Psoas muscle (tissue), 8 donors: Measurements from ENCODE around the gene NEDD4. TPM values are rescaled to one million over a fixed set of nuclear protein-coding genes. Genes with fewer than 3 reads are reported as not detected.

Source experiments
- ATAC-seq, 4 donors: fragments of 200-7000 bp; cut with Tn5 transposase; one replicate each; pipeline ENCODE4 v1.9.1; 2020; ENCODE audit warnings: moderate library complexity in 3 of 4, mild to moderate bottlenecking in 2 of 4
- DNase-seq, 2 donors: peaks; one replicate each; pipeline ENCODE4 v3.0.0-alpha.2; 2020
- H3K27ac ChIP-seq: fragments of 200-600 bp; one replicate; pipeline ENCODE4 v1.8.0; 2022
- H3K27me3 ChIP-seq, 3 donors: fragments of 200-600 bp in 1 of 3; one replicate each; pipeline versions ENCODE4 v1.6.1 to v1.8.0; 2013 to 2022; ENCODE audit warnings: low read length in 2 of 3, mild to moderate bottlenecking in 2 of 3, moderate library complexity in 1 of 3; ENCODE audit not compliant: insufficient read depth in 3 of 3
- H3K36me3 ChIP-seq, 2 donors: fragments of 200-600 bp in 1 of 2; one replicate each; pipeline versions ENCODE4 v1.6.1 to v1.8.0; 2013 to 2022; ENCODE audit warnings: low read depth in 1 of 2, mild to moderate bottlenecking in 1 of 2, moderate library complexity in 1 of 2; ENCODE audit not compliant: insufficient read depth in 1 of 2
- H3K4me1 ChIP-seq: fragments of 200-600 bp; one replicate; pipeline ENCODE4 v1.8.0; 2022
- H3K4me3 ChIP-seq: fragments of 200-600 bp; one replicate; pipeline ENCODE4 v1.8.0; 2022; ENCODE audit warnings: mild to moderate bottlenecking
- H3K9me3 ChIP-seq: fragments of 200-600 bp; one replicate; pipeline ENCODE4 v1.8.0; 2022
- WGBS, 3 donors: extraction: QIAGEN DNeasy Blood & Tissue Kit; methylation state at CpG; one replicate each; pipeline versions ENCODE4 v1.1.6 to v1.1.7; 2013; 5-methylcytosine and 5-hydroxymethylcytosine counted together
- intact Hi-C, 2 donors: fragments of 100-400 bp; cut with DNase I; formaldehyde crosslinking; loops; one replicate each; pipeline versions ENCODE4 v1.11.0 to v1.14.2; 2022
- polyA plus RNA-seq, 3 donors: library from polyadenylated mRNA; stranded (reverse); fragments of 200-250 nt; gene quantifications; one replicate each; pipeline ENCODE4 v1.2.3, GENCODE V29; 2013
- total RNA-seq, 4 donors: library from RNA; stranded (reverse); fragmentation: NEBNext Ultra II Directional in 2 of 4; extraction: Animal tissue kit (Norgen Biotek cat#: 25700) in 2 of 4; gene quantifications; one replicate each; pipeline versions ENCODE4 v1.2.1 to v1.2.4, GENCODE V29; 2021 to 2023
- TF ChIP-seq, protein P1 (sequence below): fragments of 200-600 bp; IDR thresholded peaks from one replicate; pipeline ENCODE4 v1.8.0; 2022; ENCODE audit warnings: antibody characterized with exemption
- donor health status: healthy with polysubstance abuse.
- donor health status: DM: no; HTN: no; CAD: no; lungs with moderate emphysema.
- donor health status: Bipolar disorder and iron deficiency.
- donor health status: healthy.
- donor health status: DM: yes; HTN: yes; CAD: no.
- donor health status: DM: no; HTN: no; CAD: no.
- donor health status: DM: no; HTN: no; CAD: no.
- donor health status: DM: yes; HTN: yes; CAD: no.

NEDD4 gene
- total and polyA plus RNA-seq, 7 donors, result 36.2 to 145 (median 94.5) TPM

DNA sequence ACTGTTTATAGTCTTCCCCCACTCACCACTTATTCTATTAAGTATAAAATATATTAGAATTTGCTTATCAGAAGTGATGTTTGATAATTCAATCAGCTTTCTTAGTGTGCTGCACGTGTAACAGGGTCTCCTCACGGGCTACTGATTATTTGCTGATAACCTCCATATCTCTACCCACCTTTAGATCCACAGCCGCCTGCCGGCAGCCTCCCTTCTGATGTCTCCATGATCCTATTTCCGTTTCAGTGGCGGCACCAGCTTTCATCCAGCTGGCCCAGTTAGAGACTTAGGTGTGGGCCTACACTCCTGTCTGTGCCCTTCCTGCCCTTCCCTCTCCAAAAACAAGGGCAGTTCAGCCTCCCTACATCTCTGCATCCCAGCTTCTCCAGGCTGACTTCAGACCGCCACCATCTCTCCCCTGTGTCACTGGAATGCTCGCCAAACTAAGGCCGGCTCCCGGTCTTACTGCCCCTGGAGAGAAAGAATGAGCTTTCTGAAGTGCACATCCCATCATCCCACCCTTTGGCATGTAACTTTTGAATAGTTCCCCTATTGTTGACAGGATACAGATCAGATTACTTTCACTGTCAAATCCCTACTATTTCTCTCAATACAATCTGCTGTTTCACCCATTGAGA is 173.9 kb downstream of the NEDD4 start:
- TF ChIP-seq, protein P1, sequence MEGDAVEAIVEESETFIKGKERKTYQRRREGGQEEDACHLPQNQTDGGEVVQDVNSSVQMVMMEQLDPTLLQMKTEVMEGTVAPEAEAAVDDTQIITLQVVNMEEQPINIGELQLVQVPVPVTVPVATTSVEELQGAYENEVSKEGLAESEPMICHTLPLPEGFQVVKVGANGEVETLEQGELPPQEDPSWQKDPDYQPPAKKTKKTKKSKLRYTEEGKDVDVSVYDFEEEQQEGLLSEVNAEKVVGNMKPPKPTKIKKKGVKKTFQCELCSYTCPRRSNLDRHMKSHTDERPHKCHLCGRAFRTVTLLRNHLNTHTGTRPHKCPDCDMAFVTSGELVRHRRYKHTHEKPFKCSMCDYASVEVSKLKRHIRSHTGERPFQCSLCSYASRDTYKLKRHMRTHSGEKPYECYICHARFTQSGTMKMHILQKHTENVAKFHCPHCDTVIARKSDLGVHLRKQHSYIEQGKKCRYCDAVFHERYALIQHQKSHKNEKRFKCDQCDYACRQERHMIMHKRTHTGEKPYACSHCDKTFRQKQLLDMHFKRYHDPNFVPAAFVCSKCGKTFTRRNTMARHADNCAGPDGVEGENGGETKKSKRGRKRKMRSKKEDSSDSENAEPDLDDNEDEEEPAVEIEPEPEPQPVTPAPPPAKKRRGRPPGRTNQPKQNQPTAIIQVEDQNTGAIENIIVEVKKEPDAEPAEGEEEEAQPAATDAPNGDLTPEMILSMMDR, result no peak
- intact Hi-C loops, result loop anchor here in 1 of 2 donors (10.0 kb wide), 1 partner anchor 65 kb away; no protein-coding TSS in a partner anchor
- no peak overlapping the region for H3K4me3 ChIP-seq
- no peaks in the 10 kb centered on the region for H3K4me1 ChIP-seq
- no peaks in the 10 kb centered on the region for H3K27me3 ChIP-seq
- 73 to 78% (median 75%) methylated on average over 10 of the region's 10 CpGs for WGBS, 3 donors
- DNase-seq, result no peak
- H3K9me3 ChIP-seq, result no peaks in the 10 kb centered on the region
- no peak overlapping the region for H3K27ac ChIP-seq
- no peak for ATAC-seq
- no peaks in the 10 kb centered on the region for H3K36me3 ChIP-seq

DNA sequence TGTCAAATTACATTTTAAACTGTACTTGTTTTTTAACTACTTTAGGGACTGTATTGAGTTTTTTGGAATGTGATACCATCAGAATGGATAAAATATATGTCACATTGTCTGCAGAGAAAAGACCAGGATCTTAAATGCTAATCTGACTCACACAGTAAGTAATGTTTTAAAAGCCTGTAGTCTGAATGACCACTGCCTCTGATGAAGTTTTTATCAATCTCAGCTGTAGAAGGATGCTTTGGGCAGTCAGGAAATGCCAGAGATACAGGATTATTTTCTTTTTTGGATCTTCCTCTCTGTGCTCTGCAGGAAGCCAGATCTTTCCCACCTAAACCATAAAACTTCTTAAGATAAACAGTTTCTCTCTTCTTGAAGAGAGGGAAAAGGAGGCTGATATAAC is 177.4 kb downstream of the NEDD4 start:
- no peaks in the 10 kb centered on the region for H3K4me1 ChIP-seq
- H3K27me3 ChIP-seq, result no peaks in the 10 kb centered on the region
- no peak overlapping the region for H3K4me3 ChIP-seq
- TF ChIP-seq, protein P1, result no peak
- no peak overlapping the region for H3K27ac ChIP-seq
- intact Hi-C loops, result loop anchor here in 1 of 2 donors (10.0 kb wide), 1 partner anchor 61 kb away; no protein-coding TSS in a partner anchor
- ATAC-seq (no peak), DNase-seq (no peak)
- H3K9me3 ChIP-seq, result no peaks in the 10 kb centered on the region
- no peaks in the 10 kb centered on the region for H3K36me3 ChIP-seq

DNA sequence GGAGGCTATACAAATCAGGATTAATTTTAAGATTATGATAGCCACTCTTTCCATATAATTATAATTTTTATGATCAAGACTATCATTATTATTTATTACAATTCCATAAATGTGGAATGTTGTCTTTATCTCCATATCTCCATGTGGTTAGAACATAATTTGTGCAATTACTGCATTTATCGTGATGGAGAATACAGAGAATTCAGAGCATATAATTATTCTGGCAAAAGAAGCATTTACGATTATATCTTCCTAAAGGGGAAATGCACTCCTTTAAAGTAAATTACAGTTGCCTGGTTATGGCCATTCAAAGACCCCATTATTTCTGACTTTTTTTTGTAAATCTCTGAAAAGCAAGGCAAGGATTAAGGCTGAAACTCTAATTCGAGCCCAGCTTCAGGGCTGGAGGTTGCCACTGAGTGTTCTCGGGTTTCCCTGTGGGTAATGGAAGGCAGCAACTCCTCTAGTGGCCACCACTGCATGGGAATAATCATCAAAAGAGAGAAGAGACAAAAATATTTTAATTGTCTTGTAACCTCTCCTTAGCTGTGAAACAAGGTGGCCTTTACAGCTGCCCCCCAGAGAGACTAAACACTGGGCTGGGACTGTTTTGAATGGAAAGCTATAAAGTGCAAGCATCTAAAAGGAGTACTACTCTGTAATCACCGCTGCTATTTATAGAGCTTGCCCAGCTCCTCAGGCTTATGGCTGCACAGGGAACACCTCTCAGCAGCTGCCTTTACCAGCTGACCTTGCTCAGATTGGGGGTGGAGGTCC is 190.6 kb downstream of the NEDD4 start:
- peak in 2 of 4 donors; percentile 59 to 78 for ATAC-seq
- intact Hi-C loops, result no loop called here

DNA sequence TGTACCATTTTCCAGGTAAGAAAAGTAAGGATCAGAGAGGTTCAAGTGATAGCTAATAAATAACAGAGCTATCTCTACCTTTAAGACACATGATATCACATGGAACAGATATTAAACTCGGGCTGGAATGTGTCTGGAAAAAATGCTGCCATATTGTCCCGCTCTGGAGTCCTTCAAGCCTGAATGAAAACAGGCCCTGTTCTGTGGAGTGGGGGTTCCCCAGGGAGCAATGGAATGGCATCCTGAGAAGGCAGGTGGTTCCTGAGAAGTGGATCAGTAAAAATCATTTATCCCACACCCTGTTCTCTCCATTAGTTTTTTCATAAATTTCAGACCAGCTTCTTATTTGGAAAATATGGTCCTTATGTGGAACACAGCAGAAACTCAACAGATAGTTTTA is 193.2 kb downstream of the NEDD4 start:
- Histone ChIP-seq H3K27me3 (peaks cover 0 to 3% (median 0%) of the 10 kb centered on the region in 3 donors), H3K9me3 (no peaks in the 10 kb centered on the region), H3K36me3 (no peaks in the 10 kb centered on the region), H3K4me1 (no peaks in the 10 kb centered on the region), H3K4me3 (no peak overlapping the region), H3K27ac (no peak overlapping the region)
- no peak for ATAC-seq
- TF ChIP-seq, protein P1, result no peak
- WGBS, 3 donors, result 63 to 75% (median 69%) methylated on average over 2 of the region's 2 CpGs
- intact Hi-C loops, result no loop called here
- DNase-seq, result no peak

More for the DNA sequence above, 190.6 kb downstream of the NEDD4 start:
- 53 to 60% (median 60%) methylated on average over 5 of the region's 5 CpGs for WGBS, 3 donors
- TF ChIP-seq, protein P1, result no peak
- Histone ChIP-seq H3K27me3 (no peaks in the 10 kb centered on the region), H3K27ac (no peak overlapping the region), H3K4me1 (no peaks in the 10 kb centered on the region), H3K4me3 (no peak overlapping the region), H3K36me3 (no peaks in the 10 kb centered on the region), H3K9me3 (no peaks in the 10 kb centered on the region)
- DNase-seq, result no peak
